ENCODE measurements around the gene ASB6.

DNA sequence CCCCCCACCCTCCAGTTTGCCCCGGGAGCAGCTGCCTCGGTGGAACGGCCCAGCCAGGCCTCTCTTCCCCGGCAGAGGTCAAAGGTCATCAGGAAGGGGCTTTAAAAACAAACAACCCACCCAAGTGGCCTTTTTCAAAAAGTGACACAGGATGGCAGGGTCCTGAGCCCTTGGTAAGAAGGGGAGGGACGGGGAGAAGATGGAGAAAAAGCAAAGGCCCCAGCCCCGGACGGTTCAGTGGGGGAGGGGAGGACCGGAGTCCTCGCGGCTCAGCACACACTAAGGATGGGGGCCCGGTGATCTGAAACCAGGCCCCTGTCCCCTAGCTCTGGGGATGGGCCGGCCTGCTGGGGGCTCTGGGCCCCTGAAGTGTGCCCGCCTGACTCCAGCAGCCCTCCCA is 24.6 kb upstream of the ASB6 start:
- TF ChIP-seq, protein P1, sequence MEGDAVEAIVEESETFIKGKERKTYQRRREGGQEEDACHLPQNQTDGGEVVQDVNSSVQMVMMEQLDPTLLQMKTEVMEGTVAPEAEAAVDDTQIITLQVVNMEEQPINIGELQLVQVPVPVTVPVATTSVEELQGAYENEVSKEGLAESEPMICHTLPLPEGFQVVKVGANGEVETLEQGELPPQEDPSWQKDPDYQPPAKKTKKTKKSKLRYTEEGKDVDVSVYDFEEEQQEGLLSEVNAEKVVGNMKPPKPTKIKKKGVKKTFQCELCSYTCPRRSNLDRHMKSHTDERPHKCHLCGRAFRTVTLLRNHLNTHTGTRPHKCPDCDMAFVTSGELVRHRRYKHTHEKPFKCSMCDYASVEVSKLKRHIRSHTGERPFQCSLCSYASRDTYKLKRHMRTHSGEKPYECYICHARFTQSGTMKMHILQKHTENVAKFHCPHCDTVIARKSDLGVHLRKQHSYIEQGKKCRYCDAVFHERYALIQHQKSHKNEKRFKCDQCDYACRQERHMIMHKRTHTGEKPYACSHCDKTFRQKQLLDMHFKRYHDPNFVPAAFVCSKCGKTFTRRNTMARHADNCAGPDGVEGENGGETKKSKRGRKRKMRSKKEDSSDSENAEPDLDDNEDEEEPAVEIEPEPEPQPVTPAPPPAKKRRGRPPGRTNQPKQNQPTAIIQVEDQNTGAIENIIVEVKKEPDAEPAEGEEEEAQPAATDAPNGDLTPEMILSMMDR (IDR thresholded peaks at IDR 0.05) = no peak
- no peak for TF ChIP-seq EP300 (IDR thresholded peaks at IDR 0.05; ENCODE audit: borderline replicate concordance in 1 of 2, low read depth in 1 of 2, low read length in 1 of 2)
- no peak for TF ChIP-seq POLR2AphosphoS5 (IDR thresholded peaks at IDR 0.05; ENCODE audit: low read depth, low read length)
- TF ChIP-seq RAD21 (IDR thresholded peaks at IDR 0.05; ENCODE audit: low read length) = no peak
- no peak for TF ChIP-seq JUND (IDR thresholded peaks at IDR 0.05)
